Activated T-cell treated with anti-CD3 and anti-CD28 coated beads, Interleukin-2, amount 50 U/mL, for 24 hours (primary cell): ENCODE data around the gene C16orf90.
"Not testable (repeated sequence)": the region's sequence is repeated elsewhere in the genome, so short reads cannot be mapped to it uniquely, and the experiment has no call there.

Experiments
- DNase-seq: peaks from one replicate; pipeline ENCODE4 v3.0.0-alpha.2; 2020
- H3K27ac Mint-ChIP-seq: 2 replicates; pipeline ENCODE4 v1.8.0; 2020; ENCODE audit warnings: mild to moderate bottlenecking, mixed read lengths
- H3K27me3 Mint-ChIP-seq: 2 replicates; pipeline ENCODE4 v1.8.0; 2020; ENCODE audit warnings: mixed read lengths
- H3K36me3 Mint-ChIP-seq: 2 replicates; pipeline ENCODE4 v1.8.0; 2020; ENCODE audit warnings: low read depth, mixed read lengths
- H3K4me1 Mint-ChIP-seq: 2 replicates; pipeline ENCODE4 v1.8.0; 2020; ENCODE audit warnings: low read depth, mixed read lengths
- H3K4me3 Mint-ChIP-seq: 2 replicates; pipeline ENCODE4 v1.8.0; 2020; ENCODE audit warnings: mild to moderate bottlenecking, moderate library complexity, mixed read lengths
- H3K9me3 Mint-ChIP-seq: 2 replicates; pipeline ENCODE4 v1.8.0; 2020; ENCODE audit warnings: mixed read lengths

C16orf90 gene

GRCh38 chr16:3520413-3520812 lies 25.1 kb upstream of the C16orf90 start:
- H3K27ac Mint-ChIP-seq, result no peak overlapping the region
- no peak overlapping the region for H3K4me3 Mint-ChIP-seq
- no peaks in the 10 kb centered on the region for H3K9me3 Mint-ChIP-seq
- no peak for DNase-seq
- no peaks in the 10 kb centered on the region for H3K27me3 Mint-ChIP-seq
- peaks cover 73% of the 10 kb centered on the region for H3K36me3 Mint-ChIP-seq
- peaks cover 3% of the 10 kb centered on the region for H3K4me1 Mint-ChIP-seq

- Mint-ChIP-seq H3K9me3 (no peaks in the 10 kb centered on the region), H3K27me3 (no peaks in the 10 kb centered on the region), H3K4me1 (peaks cover 3% of the 10 kb centered on the region), H3K4me3 (no peak overlapping the region), H3K27ac (peak overlapping the region; percentile 17), H3K36me3 (peaks cover 73% of the 10 kb centered on the region)
- no peak for DNase-seq
Measured at GRCh38 chr16:3519581-3519980, 24.3 kb upstream of the C16orf90 start.

GRCh38 chr16:3518986-3519348 lies 23.7 kb upstream of the C16orf90 start:
- Mint-ChIP-seq H3K4me1 (peaks cover 8% of the 10 kb centered on the region), H3K4me3 (no peak overlapping the region), H3K36me3 (peaks cover 74% of the 10 kb centered on the region)

GRCh38 chr16:3518292-3518985 lies 23.1 kb upstream of the C16orf90 start:
- Mint-ChIP-seq H3K27ac (no peak overlapping the region), H3K27me3 (no peaks in the 10 kb centered on the region), H3K9me3 (no peaks in the 10 kb centered on the region), H3K36me3 (peaks cover 74% of the 10 kb centered on the region), H3K4me1 (peaks cover 13% of the 10 kb centered on the region), H3K4me3 (no peak overlapping the region)
- no peak for DNase-seq

More at GRCh38 chr16:3518986-3519348, 23.7 kb upstream of the C16orf90 start:
- Mint-ChIP-seq H3K9me3 (no peaks in the 10 kb centered on the region), H3K27ac (peak overlapping the region; percentile 17), H3K27me3 (no peaks in the 10 kb centered on the region)
- DNase-seq, result no peak

GRCh38 chr16:3515897-3516296 lies 20.6 kb upstream of the C16orf90 start:
- Mint-ChIP-seq H3K9me3 (no peaks in the 10 kb centered on the region), H3K27ac (no peak overlapping the region), H3K36me3 (peaks cover 81% of the 10 kb centered on the region), H3K4me3 (no peak overlapping the region), H3K27me3 (no peaks in the 10 kb centered on the region), H3K4me1 (peaks cover 29% of the 10 kb centered on the region)
- DNase-seq, result no peak

- Mint-ChIP-seq H3K9me3 (no peaks in the 10 kb centered on the region), H3K27me3 (no peaks in the 10 kb centered on the region), H3K27ac (peak overlapping the region; percentile 84), H3K36me3 (peaks cover 81% of the 10 kb centered on the region), H3K4me3 (no peak overlapping the region), H3K4me1 (peaks cover 40% of the 10 kb centered on the region)
- DNase-seq, result no peak
Measured at GRCh38 chr16:3514621-3515020, 19.3 kb upstream of the C16orf90 start.

- Mint-ChIP-seq H3K27ac (peak overlapping the region; percentile 84), H3K36me3 (peaks cover 81% of the 10 kb centered on the region), H3K27me3 (no peaks in the 10 kb centered on the region), H3K9me3 (no peaks in the 10 kb centered on the region), H3K4me1 (peaks cover 46% of the 10 kb centered on the region), H3K4me3 (peak overlapping the region; percentile 3)
- DNase-seq, result no peak
Measured at GRCh38 chr16:3513892-3514583, 18.7 kb upstream of the C16orf90 start.

GRCh38 chr16:3511286-3512180 lies 16.2 kb upstream of the C16orf90 start:
- Mint-ChIP-seq H3K36me3 (peaks cover 88% of the 10 kb centered on the region), H3K4me1 (peaks cover 57% of the 10 kb centered on the region), H3K4me3 (no peak overlapping the region), H3K9me3 (no peaks in the 10 kb centered on the region), H3K27me3 (no peaks in the 10 kb centered on the region), H3K27ac (peak overlapping the region; percentile 64)
- no peak for DNase-seq

- Mint-ChIP-seq H3K36me3 (peaks cover 91% of the 10 kb centered on the region), H3K27ac (peak overlapping the region; percentile 77), H3K4me3 (no peak overlapping the region), H3K27me3 (no peaks in the 10 kb centered on the region), H3K4me1 (peaks cover 65% of the 10 kb centered on the region), H3K9me3 (no peaks in the 10 kb centered on the region)
- DNase-seq, result no peak
Measured at GRCh38 chr16:3510416-3510815, 15.1 kb upstream of the C16orf90 start.

- H3K4me1 Mint-ChIP-seq, result peaks cover 70% of the 10 kb centered on the region
Measured at GRCh38 chr16:3509470-3509928, 14.2 kb upstream of the C16orf90 start.

GRCh38 chr16:3508736-3509135 lies 13.4 kb upstream of the C16orf90 start:
- H3K4me3 Mint-ChIP-seq, result peak overlapping the region; percentile 12
- H3K4me1 Mint-ChIP-seq, result peaks cover 71% of the 10 kb centered on the region
- H3K9me3 Mint-ChIP-seq, result no peaks in the 10 kb centered on the region
- H3K27ac Mint-ChIP-seq, result peak overlapping the region; percentile 77
- no peaks in the 10 kb centered on the region for H3K27me3 Mint-ChIP-seq
- peaks cover 89% of the 10 kb centered on the region for H3K36me3 Mint-ChIP-seq
- DNase-seq, result no peak

More at GRCh38 chr16:3509470-3509928, 14.2 kb upstream of the C16orf90 start:
- peak; percentile 72 for DNase-seq
- H3K27ac Mint-ChIP-seq, result peak overlapping the region; percentile 77
- no peaks in the 10 kb centered on the region for H3K27me3 Mint-ChIP-seq
- no peaks in the 10 kb centered on the region for H3K9me3 Mint-ChIP-seq
- no peak overlapping the region for H3K4me3 Mint-ChIP-seq
- H3K36me3 Mint-ChIP-seq, result peaks cover 90% of the 10 kb centered on the region

GRCh38 chr16:3503523-3503922 lies 8.2 kb upstream of the C16orf90 start:
- H3K36me3 Mint-ChIP-seq, result peaks cover 56% of the 10 kb centered on the region
- H3K27me3 Mint-ChIP-seq, result no peaks in the 10 kb centered on the region
- peak; percentile 56 for DNase-seq
- peak overlapping the region; percentile 94 for H3K27ac Mint-ChIP-seq
- peak overlapping the region; percentile 64 for H3K4me3 Mint-ChIP-seq
- peaks cover 6% of the 10 kb centered on the region for H3K9me3 Mint-ChIP-seq
- peaks cover 71% of the 10 kb centered on the region for H3K4me1 Mint-ChIP-seq

GRCh38 chr16:3501783-3502400 lies 6.6 kb upstream of the C16orf90 start:
- Mint-ChIP-seq H3K27me3 (no peaks in the 10 kb centered on the region), H3K27ac (peak overlapping the region; percentile 94), H3K36me3 (peaks cover 42% of the 10 kb centered on the region), H3K4me1 (peaks cover 62% of the 10 kb centered on the region), H3K9me3 (peaks cover 6% of the 10 kb centered on the region), H3K4me3 (peak overlapping the region; percentile 94)
- peak; percentile 14 for DNase-seq

GRCh38 chr16:3501412-3501761 lies 6.1 kb upstream of the C16orf90 start:
- H3K27ac Mint-ChIP-seq, result peak overlapping the region; percentile 94
- not testable (repeated sequence) for H3K27me3 Mint-ChIP-seq, H3K9me3 Mint-ChIP-seq, DNase-seq
- peaks cover 62% of the 10 kb centered on the region for H3K4me1 Mint-ChIP-seq
- peaks cover 36% of the 10 kb centered on the region for H3K36me3 Mint-ChIP-seq
- H3K4me3 Mint-ChIP-seq, result peak overlapping the region; percentile 94
